K562 (cell line): ENCODE measurements around the gene LAIR1. TPM values are rescaled to one million over a fixed set of nuclear protein-coding genes. Genes with fewer than 3 reads are reported as not detected.

Source experiments
- ATAC-seq: fragments of 200-7000 bp; cut with Tn5 transposase; 3 replicates; pipeline ENCODE4 v1.9.1; 2020; ENCODE audit warnings: moderate library complexity
- BruUV-seq: library from RNA; stranded (reverse); fragments of 400-500 nt; replicated peaks from 2 replicates; lab custom pipeline; 2021; lab: Mats Ljungman, UMichigan
- CTCF ChIA-PET: fragments of 300-600 bp; formaldehyde crosslinking; extraction: SDS; loops from one replicate; lab custom pipeline; 2021; ENCODE audit warnings: low intra/inter-chr PET ratio; lab: Yijun Ruan, JAX
- POLR2A ChIA-PET: fragments of 300-600, 350-650 bp; sonication (Branson Sonifier 250); formaldehyde crosslinking; extraction: SDS; loops from one replicate; lab custom pipeline; 2021; ENCODE audit warnings: antibody characterized with exemption, inconsistent platforms; lab: Yijun Ruan, JAX
- DNase-seq, 4 experiments: peaks; one replicate each; pipeline versions ENCODE4 v3.0.0 to v3.0.0-alpha.2; 2011 to 2018; ENCODE audit warnings: low spot score in 3 of 4, mixed read lengths in 3 of 4; ENCODE audit errors: extremely low read depth in 1 of 4
- FAIRE-seq: peaks from 2 replicates; lab custom pipeline; 2011; peaks lifted over from hg19 to GRCh38; lab: Jason Lieb, UNC
- H2AFZ ChIP-seq: 2 replicates; pipeline ENCODE4 v1.6.0; 2011; ENCODE audit warnings: low read depth, low read length, control low read depth, inconsistent platforms
- H3K27ac ChIP-seq: fragments of 200-600 bp; 3 replicates; pipeline ENCODE4 v1.8.0; 2011; ENCODE audit warnings: low read depth, mild to moderate bottlenecking, control low read depth, inconsistent platforms, low read length, moderate library complexity, mixed read lengths; ENCODE audit errors: extremely low read depth
- H3K27me3 ChIP-seq, 2 experiments: fragments of 300-600 bp in 1 of 2; 2 replicates in 1 of 2; 3 replicates in 1 of 2; pipeline versions ENCODE4 v1.6.0 to v1.8.0; 2011; ENCODE audit warnings: inconsistent platforms in 2 of 2, low read length in 2 of 2, mild to moderate bottlenecking in 1 of 2, mixed read lengths in 1 of 2, moderate library complexity in 1 of 2; ENCODE audit not compliant: control insufficient read depth in 2 of 2, insufficient read depth in 2 of 2
- H3K36me3 ChIP-seq: fragments of 300-600 bp; 3 replicates; pipeline ENCODE4 v1.8.0; 2011; ENCODE audit warnings: mild to moderate bottlenecking, low read length, inconsistent platforms; ENCODE audit not compliant: control insufficient read depth, insufficient read depth
- H3K4me1 ChIP-seq, 2 experiments: fragments of 200-600 bp in 1 of 2; replicated peaks in 1 of 2; 2 replicates in 1 of 2; 3 replicates in 1 of 2; pipeline versions ENCODE4 v1.5.1 to v1.8.0; 2011; ENCODE audit warnings: inconsistent platforms in 2 of 2, low read length in 2 of 2, mild to moderate bottlenecking in 1 of 2, mixed read lengths in 1 of 2, moderate library complexity in 1 of 2; ENCODE audit not compliant: control insufficient read depth in 2 of 2, insufficient read depth in 2 of 2
- H3K4me2 ChIP-seq: 2 replicates; pipeline ENCODE4 v1.6.1; 2011; ENCODE audit warnings: low read length, control low read depth, inconsistent platforms, mixed read lengths; ENCODE audit not compliant: insufficient read depth
- H3K4me3 ChIP-seq: fragments of 200-600 bp; sonication (generic), shearing (Covaris generic); 2 replicates; pipeline ENCODE4 v1.5.1; 2016; ENCODE audit warnings: control low read depth, inconsistent platforms
- H3K79me2 ChIP-seq: fragments of 200-600 bp; 3 replicates; pipeline ENCODE4 v1.8.0; 2011; ENCODE audit warnings: low read length, inconsistent platforms; ENCODE audit not compliant: control insufficient read depth, insufficient read depth
- H3K9ac ChIP-seq, 2 experiments: 2 replicates each; pipeline versions ENCODE4 v1.6.0 to v1.6.1; 2011; ENCODE audit warnings: low read depth in 2 of 2, low read length in 2 of 2, control low read depth in 1 of 2, inconsistent platforms in 1 of 2, mild to moderate bottlenecking in 1 of 2, mixed read lengths in 1 of 2; ENCODE audit not compliant: insufficient read depth in 1 of 2
- H3K9me1 ChIP-seq: one replicate; pipeline ENCODE4 v1.6.0; 2011; ENCODE audit warnings: inconsistent platforms, mild to moderate bottlenecking, low read length, moderate library complexity; ENCODE audit not compliant: control insufficient read depth, insufficient read depth
- H3K9me3 ChIP-seq: replicated peaks from 2 replicates; pipeline ENCODE4 v1.5.1; 2011; ENCODE audit warnings: low read depth, low read length, inconsistent platforms; ENCODE audit not compliant: control insufficient read depth, insufficient read depth
- H4K20me1 ChIP-seq: replicated peaks from 2 replicates; pipeline ENCODE4 v1.6.1; 2011; ENCODE audit warnings: low read length, inconsistent platforms, mixed read lengths; ENCODE audit not compliant: control insufficient read depth, insufficient read depth
- HMG20B ChIP-seq: fragments of 250-450 bp; sonication (Bioruptor Pico); IDR thresholded peaks from 2 replicates; pipeline ENCODE4 v1.5.0; 2021; ENCODE audit warnings: mild to moderate bottlenecking
- HOMEZ ChIP-seq: fragments of 250-450 bp; sonication (Bioruptor Pico); IDR thresholded peaks from 2 replicates; pipeline ENCODE4 v1.4.0; 2020; ENCODE audit warnings: mild to moderate bottlenecking, moderate library complexity
- IFI16 ChIP-seq: fragments of 250-450 bp; sonication (Bioruptor Pico); IDR thresholded peaks from 2 replicates; pipeline ENCODE4 v2.1.2; 2022; ENCODE audit warnings: mild to moderate bottlenecking, inconsistent platforms
- NEUROD1 ChIP-seq: fragments of 150-350 bp; IDR thresholded peaks from 2 replicates; pipeline ENCODE4 v1.6.1; 2014; ENCODE audit warnings: borderline replicate concordance, low read length, low read depth; ENCODE audit not compliant: partially characterized antibody
- NFXL1 ChIP-seq: fragments of 450-650 bp; formaldehyde crosslinking; IDR thresholded peaks from 2 replicates; pipeline ENCODE4 v1.4.0; 2021; ENCODE audit warnings: mild to moderate bottlenecking
- RBM15 ChIP-seq: fragments of 200-400 bp; formaldehyde crosslinking; IDR thresholded peaks from 2 replicates; pipeline ENCODE4 v1.6.1; 2018; ENCODE audit warnings: mild to moderate bottlenecking, low read length, moderate library complexity; ENCODE audit not compliant: insufficient read depth
- SAFB ChIP-seq: fragments of 200-400 bp; formaldehyde crosslinking; IDR thresholded peaks from 2 replicates; pipeline ENCODE4 v1.6.1; 2017; ENCODE audit warnings: low read depth, low read length, borderline replicate concordance
- TCF15 ChIP-seq: fragments of 250-450 bp; sonication (Bioruptor Pico); IDR thresholded peaks from 2 replicates; pipeline ENCODE4 v1.8.0; 2022; ENCODE audit warnings: moderate library complexity, mild to moderate bottlenecking, inconsistent platforms
- WHSC1 ChIP-seq: IDR thresholded peaks from one replicate; pipeline ENCODE4 v1.6.1; 2012; ENCODE audit warnings: low read length, control low read depth, inconsistent platforms
- ZNF561 ChIP-seq: fragments of 450-650 bp; formaldehyde crosslinking; conservative IDR thresholded peaks from 2 replicates; pipeline ENCODE4 v1.4.0; 2020; ENCODE audit warnings: mild to moderate bottlenecking, moderate library complexity
- WGBS: fragments of 100-300 bp; shearing (Covaris generic); methylation state at CpG from one replicate; pipeline ENCODE4 v1.1.6; 2016; ENCODE audit warnings: low coverage, mixed read lengths; ENCODE audit not compliant: insufficient coverage; ENCODE audit errors: missing lambda C conversion rate; 5-methylcytosine and 5-hydroxymethylcytosine counted together
- in situ Hi-C: fragments of 300-500 bp; cut with MboI; formaldehyde crosslinking; loops from 4 replicates; pipeline ENCODE4 v1.15.0; 2018; ENCODE audit warnings: inconsistent platforms, mixed read lengths
- intact Hi-C: fragments of 100-400 bp; cut with micrococcal nuclease; formaldehyde crosslinking; loops from 2 replicates; pipeline ENCODE4 v1.14.2; 2022
- polyA plus RNA-seq, 8 experiments: library from polyadenylated mRNA; depleted of rRNA in 4 of 8; stranded (reverse) in 5 of 8; unstranded in 3 of 8; fragments of >200 nt; fragmentation: Nextera tagmentation in 2 of 8; fragmentation: Illumina TruSeq in 1 of 8; extraction: Ambion mirVana in 2 of 8; extraction: Trizol in 1 of 8; gene quantifications; 2 replicates each; pipeline versions ENCODE4 v1.2.1 to v1.2.3, GENCODE V29; 2011 to 2014; ENCODE audit warnings: inconsistent platforms in 1 of 8, missing spikeins in 1 of 8
- total RNA-seq, 7 experiments: library from RNA; depleted of rRNA in 6 of 7; stranded (reverse); fragments of >200 nt in 6 of 7; fragmentation: Illumina TruSeq in 2 of 7; extraction: Trizol in 2 of 7; gene quantifications; 2 replicates each; pipeline versions ENCODE4 v1.2.1 to v1.2.3, GENCODE V29; 2011 to 2021; ENCODE audit warnings: low replicate concordance in 1 of 7

LAIR1 gene
- total and polyA plus RNA-seq, 9 of the 15 experiments (the other 6 are each of a cell fraction or from before 2014, with no cell fraction given): 0.12 to 0.54 (median 0.24) TPM; not detected in 6

- no TSS peak for BruUV-seq
- POLR2A ChIA-PET: no interaction called here
- no peak overlapping the region for H3K27ac ChIP-seq
- H3K27me3 ChIP-seq: peaks cover 17 to 22% of the 10 kb centered on the region in 2 experiments; a peak in 4 of 5 replicates
- H3K36me3 ChIP-seq: no peaks in the 10 kb centered on the region
- intact Hi-C loops (no loop called here), in situ Hi-C loops (no loop called here)
- no peak overlapping the region for H3K9ac ChIP-seq
- no peaks in the 10 kb centered on the region for H3K79me2 ChIP-seq
- DNase-seq (no peak), ATAC-seq (no peak), FAIRE-seq (no peak)
- WGBS: 0% methylated on average over 2 of the region's 2 CpGs
- H3K4me1 ChIP-seq: no peaks in the 10 kb centered on the region
- no peak for TF ChIP-seq RBM15
- no peak for TF ChIP-seq NFXL1 (CRISPR knock-in tag)
- TF ChIP-seq WHSC1: no peak
- no peak for TF ChIP-seq IFI16 (CRISPR knock-in tag)
- no peak for TF ChIP-seq HOMEZ (CRISPR knock-in tag)
- TF ChIP-seq TCF15: no peak
- TF ChIP-seq HMG20B (CRISPR knock-in tag): no peak
- TF ChIP-seq ZNF561 (CRISPR knock-in tag): no peak
- TF ChIP-seq SAFB: no peak
- no peak for TF ChIP-seq NEUROD1
- no peaks in the 10 kb centered on the region for H3K9me3 ChIP-seq
- H3K9me1 ChIP-seq: no peaks in the 10 kb centered on the region
- H3K4me2 ChIP-seq: no peak overlapping the region
- H3K4me3 ChIP-seq: no peak overlapping the region
- CTCF ChIA-PET: no interaction called here
- H2AFZ ChIP-seq: no peak overlapping the region
- H4K20me1 ChIP-seq: no peaks in the 10 kb centered on the region
Observed at GRCh38 chr19:54399189-54399588, 34.5 kb upstream of the LAIR1 start.
